ENCODE data around the gene CSF2. TPM values are rescaled to one million over a fixed set of nuclear protein-coding genes. Genes with fewer than 3 reads are reported as not detected.

Gene CSF2
- total RNA-seq, 1 experiment from 2014 or later = not detected

DNA sequence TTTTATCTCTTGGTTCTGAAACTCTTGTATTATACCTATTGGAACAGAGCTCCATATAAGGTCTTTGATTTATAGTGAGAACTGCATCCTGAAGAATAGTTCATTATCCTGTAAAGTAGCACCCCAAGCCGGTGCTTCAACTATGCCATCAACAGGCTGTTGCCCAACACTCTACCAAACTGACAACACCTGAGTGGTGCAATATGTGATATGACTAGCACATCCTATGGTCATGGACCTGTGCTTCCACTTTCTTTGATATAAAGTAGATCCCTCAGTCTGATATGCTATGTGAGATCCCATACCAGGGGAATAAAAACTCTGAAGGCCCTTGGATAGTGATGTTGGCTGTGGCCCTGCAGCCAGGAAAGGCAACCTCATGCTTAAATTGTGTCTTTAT is 15.8 kb downstream of the CSF2 start:
- no peaks in the 10 kb centered on the region for H3K27me3 ChIP-seq (ENCODE audit: control insufficient read depth, insufficient read depth, low read length)
- intact Hi-C loops (cut with micrococcal nuclease; ENCODE audit: unreplicated experiment) (no loop called here), in situ Hi-C loops (cut with HindIII; ENCODE audit: low pct_unique_long_range_greater_than_20kb, low sequenced_read_pairs) (no loop called here)
- no peak for ATAC-seq
- ChIA-PET CTCF (no interaction called here), POLR2A (no interaction called here)
- H3K36me3 ChIP-seq (ENCODE audit: control insufficient read depth, insufficient read depth, low read length) = no peaks in the 10 kb centered on the region
- H3K9me3 ChIP-seq (ENCODE audit: control insufficient read depth, insufficient read depth, low read depth, low read length) = no peaks in the 10 kb centered on the region
- no peak overlapping the region for H3K4me3 ChIP-seq (ENCODE audit: low read depth in 2 of 2, low read length in 2 of 2)
- no peak for TF ChIP-seq SIN3A (IDR thresholded peaks at IDR 0.05; ENCODE audit: borderline replicate concordance, insufficient read depth, low read depth, low read length)
- TF ChIP-seq, protein P1, sequence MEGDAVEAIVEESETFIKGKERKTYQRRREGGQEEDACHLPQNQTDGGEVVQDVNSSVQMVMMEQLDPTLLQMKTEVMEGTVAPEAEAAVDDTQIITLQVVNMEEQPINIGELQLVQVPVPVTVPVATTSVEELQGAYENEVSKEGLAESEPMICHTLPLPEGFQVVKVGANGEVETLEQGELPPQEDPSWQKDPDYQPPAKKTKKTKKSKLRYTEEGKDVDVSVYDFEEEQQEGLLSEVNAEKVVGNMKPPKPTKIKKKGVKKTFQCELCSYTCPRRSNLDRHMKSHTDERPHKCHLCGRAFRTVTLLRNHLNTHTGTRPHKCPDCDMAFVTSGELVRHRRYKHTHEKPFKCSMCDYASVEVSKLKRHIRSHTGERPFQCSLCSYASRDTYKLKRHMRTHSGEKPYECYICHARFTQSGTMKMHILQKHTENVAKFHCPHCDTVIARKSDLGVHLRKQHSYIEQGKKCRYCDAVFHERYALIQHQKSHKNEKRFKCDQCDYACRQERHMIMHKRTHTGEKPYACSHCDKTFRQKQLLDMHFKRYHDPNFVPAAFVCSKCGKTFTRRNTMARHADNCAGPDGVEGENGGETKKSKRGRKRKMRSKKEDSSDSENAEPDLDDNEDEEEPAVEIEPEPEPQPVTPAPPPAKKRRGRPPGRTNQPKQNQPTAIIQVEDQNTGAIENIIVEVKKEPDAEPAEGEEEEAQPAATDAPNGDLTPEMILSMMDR (IDR thresholded peaks at IDR 0.05) = no peak
- no peak for TF ChIP-seq TCF7L2 (IDR thresholded peaks at IDR 0.05; ENCODE audit: low read depth, low read length)
- TF ChIP-seq POLR2AphosphoS5 (IDR thresholded peaks at IDR 0.05; ENCODE audit: low read depth, low read length) = no peak
- TF ChIP-seq, protein P2, sequence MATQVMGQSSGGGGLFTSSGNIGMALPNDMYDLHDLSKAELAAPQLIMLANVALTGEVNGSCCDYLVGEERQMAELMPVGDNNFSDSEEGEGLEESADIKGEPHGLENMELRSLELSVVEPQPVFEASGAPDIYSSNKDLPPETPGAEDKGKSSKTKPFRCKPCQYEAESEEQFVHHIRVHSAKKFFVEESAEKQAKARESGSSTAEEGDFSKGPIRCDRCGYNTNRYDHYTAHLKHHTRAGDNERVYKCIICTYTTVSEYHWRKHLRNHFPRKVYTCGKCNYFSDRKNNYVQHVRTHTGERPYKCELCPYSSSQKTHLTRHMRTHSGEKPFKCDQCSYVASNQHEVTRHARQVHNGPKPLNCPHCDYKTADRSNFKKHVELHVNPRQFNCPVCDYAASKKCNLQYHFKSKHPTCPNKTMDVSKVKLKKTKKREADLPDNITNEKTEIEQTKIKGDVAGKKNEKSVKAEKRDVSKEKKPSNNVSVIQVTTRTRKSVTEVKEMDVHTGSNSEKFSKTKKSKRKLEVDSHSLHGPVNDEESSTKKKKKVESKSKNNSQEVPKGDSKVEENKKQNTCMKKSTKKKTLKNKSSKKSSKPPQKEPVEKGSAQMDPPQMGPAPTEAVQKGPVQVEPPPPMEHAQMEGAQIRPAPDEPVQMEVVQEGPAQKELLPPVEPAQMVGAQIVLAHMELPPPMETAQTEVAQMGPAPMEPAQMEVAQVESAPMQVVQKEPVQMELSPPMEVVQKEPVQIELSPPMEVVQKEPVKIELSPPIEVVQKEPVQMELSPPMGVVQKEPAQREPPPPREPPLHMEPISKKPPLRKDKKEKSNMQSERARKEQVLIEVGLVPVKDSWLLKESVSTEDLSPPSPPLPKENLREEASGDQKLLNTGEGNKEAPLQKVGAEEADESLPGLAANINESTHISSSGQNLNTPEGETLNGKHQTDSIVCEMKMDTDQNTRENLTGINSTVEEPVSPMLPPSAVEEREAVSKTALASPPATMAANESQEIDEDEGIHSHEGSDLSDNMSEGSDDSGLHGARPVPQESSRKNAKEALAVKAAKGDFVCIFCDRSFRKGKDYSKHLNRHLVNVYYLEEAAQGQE (IDR thresholded peaks at IDR 0.05; ENCODE audit: insufficient read depth in 1 of 2, low read depth in 2 of 2, low read length in 1 of 2) = no peak
- no peak overlapping the region for H3K27ac ChIP-seq (ENCODE audit: low read length)
- DNase-seq (ENCODE audit: low read depth, low spot score) = no peak
- H3K4me1 ChIP-seq (ENCODE audit: control insufficient read depth, insufficient read depth, low read length) = no peaks in the 10 kb centered on the region
- no TSS peak for BruUV-seq (replicated peaks)

DNA sequence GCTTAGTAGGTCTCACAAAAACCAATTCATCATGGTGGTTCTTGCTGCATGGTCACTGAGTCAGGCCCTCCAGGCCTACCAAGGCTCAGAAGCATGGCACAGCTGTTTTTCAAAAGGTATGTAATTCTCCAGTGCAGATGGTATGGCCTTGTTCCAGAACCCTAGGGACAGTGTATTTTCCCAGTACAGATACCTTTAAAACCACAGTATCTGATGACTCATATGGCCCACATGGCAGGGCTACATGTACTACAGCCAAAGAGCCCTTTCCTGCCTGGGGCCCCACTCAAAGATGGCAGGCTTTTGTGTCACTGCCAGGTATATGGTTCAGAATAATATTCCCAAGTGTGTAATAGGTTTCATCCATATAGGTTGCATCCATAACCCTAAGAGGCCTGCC is 16.5 kb downstream of the CSF2 start:
- Histone ChIP-seq H3K27ac (ENCODE audit: low read length) (no peak overlapping the region), H3K36me3 (ENCODE audit: control insufficient read depth, insufficient read depth, low read length) (no peaks in the 10 kb centered on the region), H3K4me1 (ENCODE audit: control insufficient read depth, insufficient read depth, low read length) (no peaks in the 10 kb centered on the region), H3K9me3 (ENCODE audit: control insufficient read depth, insufficient read depth, low read depth, low read length) (no peaks in the 10 kb centered on the region), H3K4me3 (ENCODE audit: low read depth in 2 of 2, low read length in 2 of 2) (no peak overlapping the region), H3K27me3 (ENCODE audit: control insufficient read depth, insufficient read depth, low read length) (no peaks in the 10 kb centered on the region)
- ChIA-PET POLR2A (no interaction called here), CTCF (no interaction called here)
- intact Hi-C loops (cut with micrococcal nuclease; ENCODE audit: unreplicated experiment) (no loop called here), in situ Hi-C loops (cut with HindIII; ENCODE audit: low pct_unique_long_range_greater_than_20kb, low sequenced_read_pairs) (no loop called here)
- peak; percentile 42; the same call in 1 of the 2 replicates for ATAC-seq
- no peak for DNase-seq (ENCODE audit: low read depth, low spot score)
- BruUV-seq (replicated peaks) = no TSS peak
- TF ChIP-seq, protein P2 (IDR thresholded peaks at IDR 0.05; ENCODE audit: insufficient read depth in 1 of 2, low read depth in 2 of 2, low read length in 1 of 2) = no peak
- no peak for TF ChIP-seq SIN3A (IDR thresholded peaks at IDR 0.05; ENCODE audit: borderline replicate concordance, insufficient read depth, low read depth, low read length)
- TF ChIP-seq, protein P1 (IDR thresholded peaks at IDR 0.05) = no peak
- no peak for TF ChIP-seq TCF7L2 (IDR thresholded peaks at IDR 0.05; ENCODE audit: low read depth, low read length)
- TF ChIP-seq POLR2AphosphoS5 (IDR thresholded peaks at IDR 0.05; ENCODE audit: low read depth, low read length) = no peak

All from Panc1 (cell line).